Measurements from ENCODE around the gene ZCCHC12.
"Not testable (repeated sequence)": the region's sequence is repeated elsewhere in the genome, so short reads cannot be mapped to it uniquely, and the experiment has no call there.

The ZCCHC12 gene

GRCh38 chrX:118823263-118824172 is at the start of gene ZCCHC12:
Gene ZCCHC12 (plus strand): TSS chrX:118823824. CDS start chrX:118825245, 1,421 bp downstream.
- DNase-seq (ENCODE audit: low read depth), result peak; percentile 9

GRCh38 chrX:118779581-118779980 is 44.0 kb upstream of the ZCCHC12 start:
- DNase-seq (ENCODE audit: low read depth), result no peak

- DNase-seq (ENCODE audit: low read depth), result no peak
Measured at GRCh38 chrX:118780509-118780908, 43.1 kb upstream of the ZCCHC12 start.

GRCh38 chrX:118780911-118781310 is 42.7 kb upstream of the ZCCHC12 start:
- DNase-seq (ENCODE audit: low read depth), result no peak

- DNase-seq (ENCODE audit: low read depth), result no peak
Measured at GRCh38 chrX:118795528-118796280, 27.9 kb upstream of the ZCCHC12 start.

GRCh38 chrX:118802857-118803256 is 20.8 kb upstream of the ZCCHC12 start:
- DNase-seq (ENCODE audit: low read depth), result no peak

GRCh38 chrX:118807151-118808017 is 16.2 kb upstream of the ZCCHC12 start:
- no peak for DNase-seq (ENCODE audit: low read depth)

- not testable (repeated sequence) for DNase-seq (ENCODE audit: low read depth)
Measured at GRCh38 chrX:118817257-118817656, 6.4 kb upstream of the ZCCHC12 start.

GRCh38 chrX:118824173-118824730 is 628 bp downstream of the ZCCHC12 start:
- DNase-seq (ENCODE audit: low read depth), result no peak

GRCh38 chrX:118825227-118825626 is 1.6 kb downstream of the ZCCHC12 start:
- no peak for DNase-seq (ENCODE audit: low read depth)

GRCh38 chrX:118839334-118839958 is 15.8 kb downstream of the ZCCHC12 start:
- DNase-seq (ENCODE audit: low read depth), result peak; percentile 38

- no peak for DNase-seq (ENCODE audit: low read depth)
Measured at GRCh38 chrX:118847676-118848075, 24.1 kb downstream of the ZCCHC12 start.

GRCh38 chrX:118853596-118853995 is 30.0 kb downstream of the ZCCHC12 start:
- DNase-seq (ENCODE audit: low read depth), result no peak

GRCh38 chrX:118855681-118856310 is 32.2 kb downstream of the ZCCHC12 start:
- no peak for DNase-seq (ENCODE audit: low read depth)

GRCh38 chrX:118857006-118857405 is 33.4 kb downstream of the ZCCHC12 start:
- no peak for DNase-seq (ENCODE audit: low read depth)

- no peak for DNase-seq (ENCODE audit: low read depth)
Measured at GRCh38 chrX:118861338-118861737, 37.7 kb downstream of the ZCCHC12 start.

GRCh38 chrX:118862091-118862490 is 38.5 kb downstream of the ZCCHC12 start:
- DNase-seq (ENCODE audit: low read depth), result no peak

- no peak for DNase-seq (ENCODE audit: low read depth)
Measured at GRCh38 chrX:118862979-118863378, 39.4 kb downstream of the ZCCHC12 start.

- DNase-seq (ENCODE audit: low read depth), result no peak
Measured at GRCh38 chrX:118864063-118864635, 40.5 kb downstream of the ZCCHC12 start.

GRCh38 chrX:118865231-118865630 is 41.6 kb downstream of the ZCCHC12 start:
- DNase-seq (ENCODE audit: low read depth), result no peak
